Stimulated activated CD4-positive, alpha-beta T cell treated with anti-CD3 and anti-CD28 coated beads, Interleukin-15, amount 100 ng/mL, for 1 hour (primary cell): ENCODE data around the gene TOP3B.

Experiments used
- DNase-seq, 2 donors: peaks; one replicate each; pipeline ENCODE4 v3.0.0-alpha.2; 2020; ENCODE audit warnings: low read depth in 1 of 2, low spot score in 1 of 2

TOP3B gene

GRCh38 chr22:21982338-21982965, at the start of gene TOP3B:
Gene TOP3B (minus strand): TSS chr22:21982787. CDS start chr22:21975709, 7,078 bp downstream.
- peak; percentile 61 to 78 for DNase-seq

- DNase-seq: no peak
These were observed 48.8 kb upstream of the TOP3B start for GRCh38 chr22:22031183-22031945.

- DNase-seq: no peak
These were observed 48.1 kb upstream of the TOP3B start for GRCh38 chr22:22030493-22031182.

GRCh38 chr22:22027955-22028354, 45.4 kb upstream of the TOP3B start:
- DNase-seq: no peak

GRCh38 chr22:22026157-22026831, 43.7 kb upstream of the TOP3B start:
- no peak for DNase-seq

- DNase-seq: no peak
These were observed 43.0 kb upstream of the TOP3B start for GRCh38 chr22:22025320-22026156.

- DNase-seq: no peak
These were observed 41.9 kb upstream of the TOP3B start for GRCh38 chr22:22024440-22024839.

GRCh38 chr22:22023581-22024137, 41.1 kb upstream of the TOP3B start:
- no peak for DNase-seq

GRCh38 chr22:22022947-22023534, 40.5 kb upstream of the TOP3B start:
- no peak for DNase-seq

GRCh38 chr22:22022255-22022840, 39.8 kb upstream of the TOP3B start:
- no peak for DNase-seq

- DNase-seq: no peak
These were observed 38.7 kb upstream of the TOP3B start for GRCh38 chr22:22021162-22021750.

- DNase-seq: no peak
These were observed 37.9 kb upstream of the TOP3B start for GRCh38 chr22:22020425-22020852.

GRCh38 chr22:22019659-22020424, 37.3 kb upstream of the TOP3B start:
- DNase-seq: no peak

- no peak for DNase-seq
These were observed 36.5 kb upstream of the TOP3B start for GRCh38 chr22:22018825-22019658.

- DNase-seq: no peak
These were observed 33.0 kb upstream of the TOP3B start for GRCh38 chr22:22015631-22016030.

GRCh38 chr22:22014285-22014659, 31.7 kb upstream of the TOP3B start:
- DNase-seq: no peak

- no peak for DNase-seq
These were observed 31.1 kb upstream of the TOP3B start for GRCh38 chr22:22013559-22014284.
